Measurements from ENCODE around the gene SMARCA1.

- TF ChIP-seq SOX13 (IDR thresholded peaks at IDR 0.05) (no peak), SOX13 (CRISPR knock-in tag; conservative IDR thresholded peaks at IDR 0.05 in 1 of 2, IDR thresholded peaks at IDR 0.05 in 1 of 2) (no peak), HOXA7 (CRISPR knock-in tag; IDR thresholded peaks at IDR 0.05) (no peak), KLF6 (CRISPR knock-in tag; IDR thresholded peaks at IDR 0.05) (no peak), IKZF5 (CRISPR knock-in tag; IDR thresholded peaks at IDR 0.05) (no peak), CREM (IDR thresholded peaks at IDR 0.05) (no peak), CREM (CRISPR knock-in tag; IDR thresholded peaks at IDR 0.05) (no peak), REPIN1 (CRISPR knock-in tag; IDR thresholded peaks at IDR 0.05; ENCODE audit: borderline replicate concordance, low read depth) (no peak), POLR2A (IDR thresholded peaks at IDR 0.05; ENCODE audit: insufficient read depth in 1 of 2, low read depth in 2 of 2, low read length in 2 of 2) (no peak), ZNF138 (CRISPR knock-in tag; IDR thresholded peaks at IDR 0.05; ENCODE audit: low read depth) (no peak), NFATC3 (CRISPR knock-in tag; IDR thresholded peaks at IDR 0.05) (no peak), YY1 (IDR thresholded peaks at IDR 0.05; ENCODE audit: insufficient read depth, insufficient replicate concordance, low read depth, low read length) (no peak)
- TF ChIP-seq, protein P1, sequence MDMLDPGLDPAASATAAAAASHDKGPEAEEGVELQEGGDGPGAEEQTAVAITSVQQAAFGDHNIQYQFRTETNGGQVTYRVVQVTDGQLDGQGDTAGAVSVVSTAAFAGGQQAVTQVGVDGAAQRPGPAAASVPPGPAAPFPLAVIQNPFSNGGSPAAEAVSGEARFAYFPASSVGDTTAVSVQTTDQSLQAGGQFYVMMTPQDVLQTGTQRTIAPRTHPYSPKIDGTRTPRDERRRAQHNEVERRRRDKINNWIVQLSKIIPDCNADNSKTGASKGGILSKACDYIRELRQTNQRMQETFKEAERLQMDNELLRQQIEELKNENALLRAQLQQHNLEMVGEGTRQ (IDR thresholded peaks at IDR 0.05; ENCODE audit: low read depth, low read length): no peak
- TF ChIP-seq, protein P1 (CRISPR knock-in tag; IDR thresholded peaks at IDR 0.05; ENCODE audit: borderline replicate concordance): no peak
- TF ChIP-seq, protein P2, sequence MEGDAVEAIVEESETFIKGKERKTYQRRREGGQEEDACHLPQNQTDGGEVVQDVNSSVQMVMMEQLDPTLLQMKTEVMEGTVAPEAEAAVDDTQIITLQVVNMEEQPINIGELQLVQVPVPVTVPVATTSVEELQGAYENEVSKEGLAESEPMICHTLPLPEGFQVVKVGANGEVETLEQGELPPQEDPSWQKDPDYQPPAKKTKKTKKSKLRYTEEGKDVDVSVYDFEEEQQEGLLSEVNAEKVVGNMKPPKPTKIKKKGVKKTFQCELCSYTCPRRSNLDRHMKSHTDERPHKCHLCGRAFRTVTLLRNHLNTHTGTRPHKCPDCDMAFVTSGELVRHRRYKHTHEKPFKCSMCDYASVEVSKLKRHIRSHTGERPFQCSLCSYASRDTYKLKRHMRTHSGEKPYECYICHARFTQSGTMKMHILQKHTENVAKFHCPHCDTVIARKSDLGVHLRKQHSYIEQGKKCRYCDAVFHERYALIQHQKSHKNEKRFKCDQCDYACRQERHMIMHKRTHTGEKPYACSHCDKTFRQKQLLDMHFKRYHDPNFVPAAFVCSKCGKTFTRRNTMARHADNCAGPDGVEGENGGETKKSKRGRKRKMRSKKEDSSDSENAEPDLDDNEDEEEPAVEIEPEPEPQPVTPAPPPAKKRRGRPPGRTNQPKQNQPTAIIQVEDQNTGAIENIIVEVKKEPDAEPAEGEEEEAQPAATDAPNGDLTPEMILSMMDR (CRISPR knock-in tag; IDR thresholded peaks at IDR 0.05): no peak
- TF ChIP-seq, protein P3, sequence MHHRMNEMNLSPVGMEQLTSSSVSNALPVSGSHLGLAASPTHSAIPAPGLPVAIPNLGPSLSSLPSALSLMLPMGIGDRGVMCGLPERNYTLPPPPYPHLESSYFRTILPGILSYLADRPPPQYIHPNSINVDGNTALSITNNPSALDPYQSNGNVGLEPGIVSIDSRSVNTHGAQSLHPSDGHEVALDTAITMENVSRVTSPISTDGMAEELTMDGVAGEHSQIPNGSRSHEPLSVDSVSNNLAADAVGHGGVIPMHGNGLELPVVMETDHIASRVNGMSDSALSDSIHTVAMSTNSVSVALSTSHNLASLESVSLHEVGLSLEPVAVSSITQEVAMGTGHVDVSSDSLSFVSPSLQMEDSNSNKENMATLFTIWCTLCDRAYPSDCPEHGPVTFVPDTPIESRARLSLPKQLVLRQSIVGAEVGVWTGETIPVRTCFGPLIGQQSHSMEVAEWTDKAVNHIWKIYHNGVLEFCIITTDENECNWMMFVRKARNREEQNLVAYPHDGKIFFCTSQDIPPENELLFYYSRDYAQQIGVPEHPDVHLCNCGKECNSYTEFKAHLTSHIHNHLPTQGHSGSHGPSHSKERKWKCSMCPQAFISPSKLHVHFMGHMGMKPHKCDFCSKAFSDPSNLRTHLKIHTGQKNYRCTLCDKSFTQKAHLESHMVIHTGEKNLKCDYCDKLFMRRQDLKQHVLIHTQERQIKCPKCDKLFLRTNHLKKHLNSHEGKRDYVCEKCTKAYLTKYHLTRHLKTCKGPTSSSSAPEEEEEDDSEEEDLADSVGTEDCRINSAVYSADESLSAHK (CRISPR knock-in tag; IDR thresholded peaks at IDR 0.05; ENCODE audit: borderline replicate concordance): no peak
Observed at GRCh38 chrX:129423191-129423590, 100.1 kb downstream of the SMARCA1 start.
